Stomach (tissue), 9 donors: ENCODE measurements around the gene TMEM198. TPM values are rescaled to one million over a fixed set of nuclear protein-coding genes. Genes with fewer than 3 reads are reported as not detected.

Source experiments
- DNase-seq, 2 donors: peaks; one replicate each; pipeline versions ENCODE4 v3.0.0 to v3.0.0-alpha.2; 2013 to 2019
- H3K27ac ChIP-seq, 5 donors: fragments of 200-600 bp in 4 of 5; sonication (generic) in 4 of 5; one replicate each; pipeline ENCODE4 v1.5.1; 2013 to 2019; ENCODE audit warnings: mild to moderate bottlenecking in 1 of 5, moderate library complexity in 1 of 5
- H3K27me3 ChIP-seq, 3 donors: fragments of 200-600 bp; sonication (generic); one replicate each; pipeline ENCODE4 v1.5.1; 2017 to 2019; ENCODE audit warnings: mixed run types in 1 of 3
- H3K36me3 ChIP-seq, 4 donors: fragments of 200-600 bp; sonication (generic); 1 replicate in 3 of 4; 2 replicates in 1 of 4; pipeline ENCODE4 v1.5.1; 2016 to 2019
- H3K4me1 ChIP-seq, 4 donors: fragments of 200-600 bp; sonication (generic); one replicate each; pipeline ENCODE4 v1.5.1; 2016 to 2019
- H3K4me3 ChIP-seq, 4 donors: fragments of 200-600 bp; sonication (generic) in 3 of 4; one replicate each; pipeline ENCODE4 v1.5.1; 2016 to 2019; ENCODE audit warnings: mild to moderate bottlenecking in 1 of 4
- H3K9me3 ChIP-seq, 4 donors: fragments of 200-600 bp; sonication (generic); one replicate each; pipeline ENCODE4 v1.5.1; 2016 to 2019
- CTCF ChIP-seq, 7 experiments: fragments of 450-650 bp in 4 of 7; fragments of 200-600 bp in 3 of 7; sonication (generic) in 3 of 7; IDR thresholded peaks; one replicate each; pipeline ENCODE4 v1.5.1; 2016 to 2019; ENCODE audit warnings: antibody characterized with exemption in 7 of 7, control low read depth in 2 of 7, mild to moderate bottlenecking in 1 of 7
- EP300 ChIP-seq: sonication (generic); formaldehyde crosslinking; IDR thresholded peaks from one replicate; pipeline ENCODE4 v1.6.1; 2017; ENCODE audit warnings: antibody characterized with exemption
- POLR2A ChIP-seq, 4 donors: fragments of 450-650 bp; IDR thresholded peaks; one replicate each; pipeline ENCODE4 v1.6.1; 2016; ENCODE audit warnings: antibody characterized with exemption in 4 of 4, control low read depth in 2 of 4, mild to moderate bottlenecking in 1 of 4, moderate library complexity in 1 of 4
- POLR2AphosphoS5 ChIP-seq, 3 donors: sonication (generic); formaldehyde crosslinking; IDR thresholded peaks; one replicate each; pipeline ENCODE4 v1.6.1; 2016; ENCODE audit warnings: antibody characterized with exemption in 3 of 3
- WGBS, 5 donors: extraction: QIAGEN DNeasy Blood & Tissue Kit in 3 of 5; methylation state at CpG; one replicate each; pipeline versions ENCODE4 v1.1.5 to v1.1.7; 2013 to 2018; 5-methylcytosine and 5-hydroxymethylcytosine counted together
- intact Hi-C: fragments of 100-400 bp; cut with DNase I; formaldehyde crosslinking; loops from one replicate; pipeline ENCODE4 v1.15.1; 2023; ENCODE audit warnings: low total_unique reads
- polyA plus RNA-seq, 3 donors: library from polyadenylated mRNA; stranded (reverse); fragments of 200-250 nt; gene quantifications; one replicate each; pipeline ENCODE4 v1.2.3, GENCODE V29; 2013
- total RNA-seq, 5 donors: library from RNA; depleted of rRNA; stranded (reverse); fragments of >200 nt; gene quantifications; one replicate each; pipeline versions ENCODE4 v1.1.0 to v1.2.3, GENCODE V29; 2014 to 2016
- donor health status: healthy with polysubstance abuse.
- donor health status: Bipolar disorder and iron deficiency.
- donor health status: healthy.

TMEM198 gene
- total and polyA plus RNA-seq, 8 donors: 0.92 to 7.5 (median 2.4) TPM; not detected in 2

GRCh38 chr2:219591091-219591490 lies 47.3 kb downstream of the TMEM198 start:
- Histone ChIP-seq H3K27ac (no peak overlapping the region), H3K27me3 (peaks cover 0 to 2% (median 0%) of the 10 kb centered on the region in 3 donors), H3K4me3 (no peak overlapping the region), H3K4me1 (no peaks in the 10 kb centered on the region), H3K9me3 (no peaks in the 10 kb centered on the region), H3K36me3 (no peaks in the 10 kb centered on the region)
- no peak for TF ChIP-seq EP300
- no peak for TF ChIP-seq POLR2A (IDR thresholded peaks at IDR 0.05)
- TF ChIP-seq CTCF (IDR thresholded peaks at IDR 0.05): no peak
- TF ChIP-seq POLR2AphosphoS5 (IDR thresholded peaks at IDR 0.05): no peak
- WGBS, 5 donors: 55 to 93% (median 58%) methylated on average over 4 of the region's 4 CpGs
- intact Hi-C loops: no loop called here
- DNase-seq: no peak

GRCh38 chr2:219592736-219593135 lies 48.9 kb downstream of the TMEM198 start:
- 73 to 88% (median 80%) methylated on average over 6 of the region's 6 CpGs for WGBS, 5 donors
- no peaks in the 10 kb centered on the region for H3K36me3 ChIP-seq
- DNase-seq: no peak
- H3K27me3 ChIP-seq: no peaks in the 10 kb centered on the region
- H3K27ac ChIP-seq: no peak overlapping the region
- no peaks in the 10 kb centered on the region for H3K9me3 ChIP-seq
- H3K4me3 ChIP-seq: no peak overlapping the region
- no peak for TF ChIP-seq EP300
- no peak for TF ChIP-seq POLR2AphosphoS5 (IDR thresholded peaks at IDR 0.05)
- peaks cover 0 to 10% (median 8%) of the 10 kb centered on the region in 4 donors for H3K4me1 ChIP-seq
- intact Hi-C loops: no loop called here

GRCh38 chr2:219593154-219593553 lies 49.3 kb downstream of the TMEM198 start:
- Histone ChIP-seq H3K27ac (no peak overlapping the region), H3K4me3 (no peak overlapping the region), H3K9me3 (no peaks in the 10 kb centered on the region), H3K27me3 (no peaks in the 10 kb centered on the region), H3K4me1 (peaks cover 0 to 10% (median 9%) of the 10 kb centered on the region in 4 donors), H3K36me3 (no peaks in the 10 kb centered on the region)
- TF ChIP-seq POLR2A (IDR thresholded peaks at IDR 0.05) (no peak), CTCF (IDR thresholded peaks at IDR 0.05) (no peak), POLR2AphosphoS5 (IDR thresholded peaks at IDR 0.05) (no peak), EP300 (no peak)
- DNase-seq: no peak
- 85 to 89% (median 86%) methylated on average over 2 of the region's 2 CpGs for WGBS, 5 donors
- intact Hi-C loops: no loop called here

GRCh38 chr2:219595256-219595655 lies 51.4 kb downstream of the TMEM198 start:
- no peaks in the 10 kb centered on the region for H3K9me3 ChIP-seq
- no peak overlapping the region for H3K4me3 ChIP-seq
- DNase-seq: peak in 1 of 2 donors; percentile 87
- no peaks in the 10 kb centered on the region for H3K36me3 ChIP-seq
- 20 to 44% (median 35%) methylated on average over 3 of the region's 3 CpGs for WGBS, 5 donors
- TF ChIP-seq EP300 (no peak), POLR2AphosphoS5 (IDR thresholded peaks at IDR 0.05) (no peak), CTCF (IDR thresholded peaks at IDR 0.05) (no peak), POLR2A (IDR thresholded peaks at IDR 0.05) (no peak)
- peaks cover 3 to 18% (median 15%) of the 10 kb centered on the region in 4 donors for H3K4me1 ChIP-seq
- intact Hi-C loops: no loop called here
- H3K27ac ChIP-seq: no peak overlapping the region
- H3K27me3 ChIP-seq: no peaks in the 10 kb centered on the region

GRCh38 chr2:219596954-219597551 lies 53.2 kb downstream of the TMEM198 start:
- peak overlapping the region; percentile 55 to 84 (median 63) for H3K4me3 ChIP-seq
- 7 to 11% (median 10%) methylated on average over 19 of the region's 19 CpGs for WGBS, 5 donors
- no peaks in the 10 kb centered on the region for H3K27me3 ChIP-seq
- no peaks in the 10 kb centered on the region for H3K9me3 ChIP-seq
- peaks cover 3 to 18% (median 15%) of the 10 kb centered on the region in 4 donors for H3K4me1 ChIP-seq
- TF ChIP-seq POLR2AphosphoS5 (IDR thresholded peaks at IDR 0.05) (no peak), CTCF (IDR thresholded peaks at IDR 0.05) (no peak), EP300 (no peak), POLR2A (IDR thresholded peaks at IDR 0.05) (no peak)
- intact Hi-C loops: no loop called here
- peak in 1 of 2 donors; percentile 63 for DNase-seq
- peak overlapping the region; percentile 91 to 97 (median 93) for H3K27ac ChIP-seq
- H3K36me3 ChIP-seq: peaks cover 6 to 15% (median 13%) of the 10 kb centered on the region in 4 donors
